CD1c-positive myeloid dendritic cell (primary cell): ENCODE results near the gene ADAMTS1.

Experiments used
- DNase-seq: peaks from one replicate; pipeline ENCODE4 v3.0.0-alpha.2; 2016; ENCODE audit errors: extremely low spot score

Gene ADAMTS1

DNA sequence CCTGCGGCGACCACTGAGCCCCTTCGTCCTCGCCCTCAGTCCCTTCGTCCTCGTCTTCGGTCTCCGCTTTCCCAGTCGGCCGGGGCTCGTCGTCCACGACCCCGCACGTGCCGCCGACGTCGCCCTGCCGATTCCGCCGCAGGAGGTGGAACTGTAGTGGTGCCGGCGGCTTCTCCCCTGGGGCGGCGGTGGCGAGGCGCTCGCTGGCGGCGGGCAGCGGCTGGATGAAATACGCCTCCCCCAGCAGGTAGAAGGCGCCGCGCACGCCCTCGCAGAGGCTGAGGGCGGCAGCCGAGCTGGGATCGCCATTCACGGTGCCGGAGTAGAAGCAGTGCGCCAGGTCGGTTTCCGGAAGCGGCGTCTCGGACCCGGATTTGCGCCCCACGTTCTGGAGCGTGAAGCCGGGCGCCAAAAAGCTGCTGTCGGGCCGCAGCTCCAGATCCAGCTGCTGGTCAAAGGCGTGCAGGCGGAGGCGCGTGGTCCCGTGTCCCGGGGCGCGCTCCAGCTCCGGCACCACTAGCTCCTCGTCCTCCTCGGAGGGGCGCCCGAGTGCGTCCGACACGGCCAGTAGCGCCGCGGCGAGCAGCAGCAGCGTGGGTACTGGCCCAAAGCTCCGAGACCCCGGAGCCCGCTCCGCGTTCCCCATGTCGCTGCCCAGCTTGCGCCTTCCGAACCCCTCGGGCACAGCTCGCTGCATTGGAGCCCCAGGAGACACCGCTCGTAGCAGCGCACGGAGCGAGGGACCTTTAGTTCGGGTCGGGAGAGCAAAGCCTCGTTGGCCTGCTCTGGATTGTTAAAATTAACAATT is 747 bp downstream of the ADAMTS1 start:
- no peak for DNase-seq

DNA sequence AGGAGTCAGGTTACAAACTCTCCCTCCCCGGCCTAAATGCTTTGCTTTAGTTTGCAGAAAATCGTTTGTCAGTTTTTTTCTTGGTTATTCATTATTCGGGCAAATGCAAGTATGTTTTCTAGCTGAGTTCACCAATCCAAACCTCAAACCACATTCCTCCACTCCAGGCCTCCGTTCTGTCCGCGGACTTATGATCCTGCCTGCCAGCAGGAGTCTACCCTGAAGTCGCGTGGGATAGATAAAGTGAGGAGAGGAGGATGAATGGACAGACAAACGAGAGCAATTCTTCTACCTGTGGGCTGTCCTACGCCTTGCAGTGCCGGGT is 1.3 kb downstream of the ADAMTS1 start:
- no peak for DNase-seq

DNA sequence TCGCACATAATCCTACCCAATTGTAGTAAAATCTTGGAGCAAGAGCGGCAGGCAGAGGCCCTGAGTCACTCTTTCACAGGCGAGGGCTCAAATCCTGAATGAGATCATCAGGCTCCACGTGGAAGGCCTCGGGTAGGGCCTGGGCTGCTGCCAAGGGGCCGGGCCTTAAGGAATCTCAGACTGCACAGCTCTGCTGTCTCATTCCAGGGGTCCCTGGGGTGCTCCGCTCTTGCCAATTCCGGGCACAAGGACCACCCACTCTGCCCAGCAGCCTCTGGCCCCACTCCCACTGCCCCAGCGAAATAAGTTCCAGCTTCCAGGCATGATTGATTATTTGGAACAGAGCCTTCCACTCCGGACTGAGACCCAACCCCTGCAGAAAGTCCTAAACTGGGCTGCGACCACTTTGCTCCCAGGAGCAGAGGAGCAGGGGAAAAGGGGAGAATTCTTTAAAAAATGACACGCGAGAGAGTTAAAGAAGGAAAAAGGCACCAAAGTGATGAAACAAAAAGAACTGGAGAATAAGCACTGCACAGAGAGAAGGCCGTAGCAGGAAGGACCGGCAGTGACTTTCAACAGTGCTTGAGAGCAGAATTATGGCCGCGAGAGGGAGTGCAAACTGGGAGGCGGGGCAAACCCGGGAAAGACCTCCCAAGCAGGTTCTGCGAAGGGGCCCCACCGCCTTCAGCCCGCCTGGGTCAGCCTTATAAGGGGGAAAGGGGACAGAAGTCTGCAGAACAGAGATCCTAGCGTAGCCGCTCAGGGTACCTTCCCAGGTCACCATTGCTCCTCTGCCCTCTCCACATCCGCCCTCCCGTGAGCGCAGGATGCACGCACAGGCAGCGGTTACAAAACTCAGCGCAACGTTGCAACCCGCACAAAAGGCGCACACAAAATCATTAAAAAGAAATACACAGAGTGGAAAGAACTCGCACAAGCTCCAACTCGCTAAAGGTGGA is 2.0 kb downstream of the ADAMTS1 start:
- DNase-seq = no peak

DNA sequence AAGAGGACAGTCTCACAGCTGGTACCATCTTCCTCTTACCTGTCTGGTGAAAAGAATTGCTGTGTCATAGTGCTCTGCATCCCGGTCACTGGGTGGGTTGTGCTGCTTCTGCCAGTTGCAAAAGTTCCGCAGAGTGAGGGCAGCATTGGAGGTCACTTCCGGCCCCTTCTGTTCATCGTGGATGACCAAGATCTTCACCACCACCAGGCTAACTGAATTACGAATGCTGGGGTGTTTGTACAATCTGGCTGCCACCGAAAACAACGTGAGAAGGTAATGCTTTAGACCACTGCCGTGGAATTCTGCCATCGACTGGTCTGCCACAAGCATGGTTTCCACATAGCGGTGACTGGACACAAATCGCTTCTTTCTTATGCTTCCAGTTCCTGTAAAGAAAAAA is 2.9 kb downstream of the ADAMTS1 start:
- no peak for DNase-seq

DNA sequence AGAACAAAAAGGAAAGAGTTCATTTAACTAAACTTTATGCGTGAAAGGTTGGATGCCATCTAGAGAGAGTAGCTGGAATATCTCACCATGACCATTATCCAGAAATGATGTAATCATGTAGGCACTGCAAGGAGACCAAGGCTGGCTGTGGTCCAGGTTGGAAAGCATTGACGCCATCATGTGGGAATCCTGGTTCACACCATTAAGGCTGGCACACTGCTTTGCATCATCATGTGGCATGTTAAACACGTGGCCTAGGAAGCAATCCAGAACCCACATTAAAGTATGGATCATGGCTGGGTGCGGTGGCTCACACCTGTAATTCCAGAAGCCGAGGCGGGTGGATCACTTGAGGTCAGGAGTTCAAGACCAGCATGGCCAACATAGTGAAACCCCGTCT is 4.3 kb downstream of the ADAMTS1 start:
- DNase-seq = no peak

DNA sequence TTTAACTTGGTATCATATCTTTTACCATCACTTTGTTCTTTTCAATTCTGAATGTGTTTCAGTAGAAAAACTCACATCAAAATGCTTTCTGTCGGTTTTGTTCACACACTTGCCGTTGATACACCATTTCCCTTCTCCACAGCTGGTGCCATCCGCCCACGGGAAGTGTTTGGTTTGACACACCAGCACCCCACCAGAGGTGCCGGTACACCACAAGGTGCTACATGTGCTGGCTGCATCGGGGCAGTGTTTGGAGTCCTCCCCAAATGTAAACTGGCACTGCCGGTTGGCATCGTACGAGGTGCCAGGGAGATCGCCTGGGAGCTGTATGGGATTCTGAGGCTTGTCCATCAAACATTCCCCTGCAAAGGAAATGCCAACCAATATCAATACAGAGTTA is 5.0 kb downstream of the ADAMTS1 start:
- DNase-seq = no peak

DNA sequence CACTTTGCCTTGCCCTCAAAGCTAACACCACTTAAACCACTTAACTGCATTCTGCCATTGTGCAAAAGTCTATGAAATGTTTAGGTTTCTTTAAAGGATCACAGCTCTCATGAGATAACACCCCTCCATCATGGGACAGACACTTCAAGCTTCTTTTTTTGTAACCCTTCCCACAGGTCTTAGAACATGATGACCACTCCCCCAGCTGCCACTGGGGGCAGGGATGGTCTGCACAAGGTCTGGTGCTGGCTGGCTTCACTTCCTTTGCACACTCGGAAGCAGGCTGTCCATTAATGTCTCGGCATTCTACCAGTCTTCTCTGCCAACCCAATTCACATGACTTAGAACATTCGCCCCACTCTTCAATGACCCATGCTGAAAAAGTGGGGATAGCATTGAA is 7.7 kb downstream of the ADAMTS1 start:
- no peak for DNase-seq

DNA sequence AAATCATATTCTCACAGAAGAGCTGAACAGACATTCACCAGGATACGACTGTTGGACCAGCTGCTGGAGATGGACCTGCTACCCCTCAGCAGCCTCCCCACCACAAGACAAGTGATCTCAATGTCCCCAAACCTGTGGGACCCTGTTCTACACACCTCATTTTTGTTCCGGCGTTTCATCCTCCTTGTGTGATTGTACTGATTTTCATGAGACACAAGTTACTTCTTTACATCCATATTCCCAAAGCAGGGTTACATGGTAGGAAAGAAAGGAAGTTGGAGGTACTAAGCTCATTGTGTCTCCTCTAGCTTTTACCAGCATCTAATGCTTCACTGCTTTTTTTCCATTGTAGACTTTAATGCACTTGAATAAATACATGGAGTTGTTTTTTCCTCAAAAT is 8.7 kb downstream of the ADAMTS1 start:
- no peak for DNase-seq

DNA sequence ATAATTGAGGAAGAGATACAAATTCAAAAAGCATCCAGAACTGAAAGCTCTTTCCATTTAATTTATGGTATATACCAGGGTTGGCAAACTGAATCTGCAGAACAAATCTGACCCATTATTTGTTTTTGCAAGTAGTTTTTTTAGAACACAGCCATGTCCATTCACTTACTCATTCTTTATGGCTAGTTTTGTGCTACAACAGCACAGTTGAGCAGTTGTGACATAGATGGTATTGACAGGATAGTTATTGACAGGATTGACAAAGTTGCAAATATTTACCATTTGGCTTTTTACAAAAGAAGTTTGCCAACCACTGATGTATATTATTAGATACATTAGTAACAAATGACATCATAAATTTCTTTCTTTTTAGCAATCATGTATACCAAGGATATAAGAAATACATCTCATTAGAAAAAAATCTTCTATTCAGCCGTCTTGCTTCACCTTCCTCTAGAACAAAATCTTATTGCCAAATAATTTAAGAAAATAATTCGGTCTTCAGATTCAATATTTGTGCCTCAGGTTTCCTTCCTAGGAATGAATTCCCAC is 9.4 kb downstream of the ADAMTS1 start:
- no peak for DNase-seq

DNA sequence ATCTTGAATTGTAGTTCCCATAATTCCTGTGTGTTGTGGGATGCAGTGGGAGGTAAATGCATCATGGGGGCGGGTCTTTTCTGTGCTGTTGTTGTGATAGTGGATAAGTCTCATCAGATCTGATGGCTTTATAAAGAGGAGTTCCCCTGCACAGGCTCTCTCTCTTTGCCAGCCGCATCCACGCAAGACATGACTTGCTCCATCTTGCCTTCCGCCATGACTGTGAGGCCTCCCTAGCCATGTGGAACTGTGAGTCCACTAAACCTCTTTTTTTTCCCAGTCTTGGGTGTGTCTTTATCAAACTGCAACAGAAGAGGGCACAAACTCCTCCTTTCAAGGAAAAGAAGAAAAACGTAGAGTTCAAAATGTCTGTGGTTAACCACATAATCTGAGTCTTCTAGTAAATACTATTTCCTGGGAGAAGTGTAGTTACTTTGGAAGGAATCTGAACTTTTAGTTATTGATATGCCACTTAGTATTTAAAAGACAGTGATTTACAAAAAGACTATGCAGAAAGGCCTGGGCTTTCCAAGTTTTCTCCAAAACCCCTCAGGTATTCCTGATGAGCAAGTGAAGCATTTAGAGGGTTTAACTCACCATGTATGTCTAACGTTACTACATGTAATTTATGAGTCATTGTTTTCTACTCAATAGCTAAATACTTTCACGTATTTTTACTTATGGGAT is 10.0 kb downstream of the ADAMTS1 start:
- no peak for DNase-seq

DNA sequence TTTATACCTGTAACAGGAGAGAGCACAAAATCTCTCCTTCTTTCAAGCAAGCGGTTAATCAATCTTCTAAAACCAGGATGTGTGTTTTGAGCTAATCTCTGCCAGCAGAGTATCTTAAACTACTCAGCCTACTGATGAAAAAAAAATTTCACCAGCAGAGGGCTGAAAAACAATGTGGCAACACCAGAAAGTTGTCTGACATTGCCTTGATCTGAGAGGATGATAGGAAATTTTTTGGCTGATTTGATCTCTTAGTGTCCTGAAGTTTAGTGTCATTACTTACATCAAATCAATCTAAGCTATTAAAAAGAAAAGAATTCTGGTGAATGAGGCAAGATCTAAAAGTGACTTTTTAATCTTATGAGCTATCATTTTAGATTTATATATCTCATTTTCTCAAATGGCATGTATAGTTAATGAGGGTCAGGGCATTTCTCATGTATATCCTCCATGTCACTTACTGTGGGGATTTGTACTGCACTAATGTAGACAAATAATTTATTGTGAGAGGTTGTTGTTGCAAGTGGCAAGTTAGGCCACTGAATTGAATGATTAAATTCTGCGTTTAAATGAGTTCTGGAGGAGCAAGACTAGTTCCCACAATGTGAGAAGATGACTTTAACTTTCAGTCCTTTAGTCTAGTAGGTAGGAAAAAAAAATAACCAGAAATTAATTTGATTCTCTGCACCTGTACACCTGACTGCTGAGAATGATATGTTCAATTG is 10.9 kb downstream of the ADAMTS1 start:
- no peak for DNase-seq

DNA sequence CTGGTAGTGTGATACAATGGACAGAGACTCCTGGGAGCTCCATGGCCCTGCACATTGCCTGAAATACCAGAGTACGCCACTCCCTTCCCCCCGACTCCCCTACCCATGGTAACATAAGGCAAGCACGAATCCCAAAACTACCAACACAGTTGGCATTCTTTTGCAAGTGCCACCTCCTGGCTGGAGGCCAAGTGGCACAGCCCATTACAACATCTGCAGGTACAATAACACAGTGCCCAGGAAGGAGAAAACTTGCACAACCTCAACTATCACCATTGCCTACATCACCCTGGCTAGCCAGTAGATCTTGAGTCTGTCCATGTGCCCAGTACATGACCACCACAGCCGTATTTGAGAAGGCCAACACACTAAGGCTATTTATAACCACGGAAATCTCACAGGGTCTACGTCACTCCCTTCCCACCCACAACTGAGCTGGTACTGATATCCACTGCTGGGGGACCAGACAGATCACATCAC is 11.7 kb downstream of the ADAMTS1 start:
- DNase-seq = no peak

DNA sequence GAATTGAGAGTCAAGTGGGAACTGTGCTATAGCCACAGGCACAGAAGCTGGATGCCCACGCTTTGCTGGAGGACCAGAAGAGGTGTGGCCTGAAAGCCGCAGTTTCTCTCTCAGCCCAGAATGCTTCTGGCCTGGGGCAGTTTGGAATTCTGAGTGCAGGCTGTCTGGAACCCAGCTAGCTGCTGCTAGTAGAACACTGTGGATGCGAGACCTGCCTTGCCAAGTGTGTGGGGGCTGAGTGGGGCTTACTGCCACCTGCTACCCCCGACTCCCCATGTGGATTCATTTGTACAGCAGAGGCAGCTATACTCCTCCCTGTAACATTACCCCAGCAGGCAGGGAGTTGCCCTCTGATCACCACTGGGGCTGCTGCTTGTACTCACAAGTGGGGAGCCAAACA is 12.2 kb downstream of the ADAMTS1 start:
- no peak for DNase-seq

DNA sequence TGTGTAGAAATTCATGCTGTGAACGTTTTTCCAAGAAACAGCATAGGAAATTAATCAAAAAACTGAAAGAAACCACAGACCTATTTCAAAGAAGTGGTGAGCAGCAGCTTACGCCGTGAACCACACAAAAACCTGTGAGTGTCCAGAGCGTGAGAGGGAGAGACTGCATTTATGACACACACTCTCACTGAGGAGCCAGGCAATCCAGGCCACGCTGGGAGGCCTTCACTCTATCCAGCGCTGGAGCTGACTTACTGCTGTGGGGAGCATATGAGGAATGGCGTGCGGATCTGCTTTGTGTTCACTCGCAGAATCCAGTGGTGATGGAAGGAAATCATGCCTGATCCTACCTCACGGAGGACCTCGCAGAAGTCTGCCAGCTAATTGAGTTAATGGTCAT is 12.7 kb downstream of the ADAMTS1 start:
- no peak for DNase-seq

DNA sequence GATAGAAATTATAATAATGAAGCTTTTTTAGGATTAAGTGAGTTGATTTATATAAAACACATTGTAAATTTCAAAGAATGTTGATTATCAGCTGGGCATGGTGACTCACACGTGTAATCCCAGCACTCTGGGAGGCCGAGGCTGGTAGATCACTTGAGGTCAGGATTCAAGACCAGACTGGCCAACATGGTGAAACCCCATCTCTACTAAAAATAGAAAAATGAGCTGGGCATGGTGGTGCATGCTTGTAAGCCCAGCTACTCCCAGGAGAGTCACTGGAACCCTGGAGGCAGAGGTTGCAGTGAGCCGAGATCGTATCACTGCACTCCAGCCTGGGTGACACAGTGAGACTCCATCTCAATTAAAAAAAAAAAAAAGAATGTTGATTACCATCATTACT is 18.4 kb downstream of the ADAMTS1 start:
- DNase-seq = no peak

DNA sequence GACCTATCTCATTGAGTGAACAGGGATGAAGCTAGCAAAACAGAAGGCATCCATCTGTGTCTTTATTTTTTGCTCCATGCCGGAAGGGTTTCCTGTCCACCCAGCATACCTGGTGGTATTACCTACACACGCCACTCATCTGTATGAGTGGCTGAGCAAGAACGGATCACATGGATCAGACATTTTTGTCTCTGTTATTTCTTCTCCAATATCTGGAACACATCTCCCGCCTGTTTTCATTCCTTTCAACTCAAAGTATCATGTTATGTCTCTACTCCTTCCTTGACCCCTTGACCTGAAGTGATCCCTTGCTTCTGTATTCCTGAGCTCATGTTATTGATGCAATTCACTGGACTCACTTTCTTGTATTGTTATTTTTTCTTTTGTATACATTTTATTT is 24.7 kb downstream of the ADAMTS1 start:
- DNase-seq = no peak

DNA sequence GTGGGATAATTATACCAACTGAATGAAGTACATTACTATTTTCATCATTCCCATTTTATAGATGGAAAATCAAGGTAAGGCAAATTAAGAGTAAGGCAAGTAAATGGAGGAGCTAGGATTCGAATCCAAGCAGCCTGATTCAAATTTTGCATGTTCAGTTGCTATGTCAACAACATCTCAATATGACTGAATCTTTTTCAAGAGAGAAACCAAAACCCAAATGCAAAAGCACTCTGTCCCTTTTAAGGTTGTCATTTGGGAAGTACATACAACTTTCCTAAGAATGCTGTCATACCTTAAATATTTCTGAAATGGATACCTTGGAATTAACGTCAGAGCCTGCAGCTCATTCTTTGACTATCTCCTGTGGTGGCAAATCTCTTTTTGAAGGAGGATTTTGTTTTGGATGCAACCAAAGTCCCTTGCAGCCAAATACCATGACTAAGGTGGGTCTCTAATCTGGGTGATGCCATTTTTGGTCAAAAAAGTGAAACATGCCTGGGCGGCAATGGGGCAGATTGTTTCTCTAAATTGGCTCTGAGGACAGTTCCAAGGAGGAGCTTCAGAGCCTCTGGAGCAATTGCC is 25.4 kb downstream of the ADAMTS1 start:
- DNase-seq = no peak

DNA sequence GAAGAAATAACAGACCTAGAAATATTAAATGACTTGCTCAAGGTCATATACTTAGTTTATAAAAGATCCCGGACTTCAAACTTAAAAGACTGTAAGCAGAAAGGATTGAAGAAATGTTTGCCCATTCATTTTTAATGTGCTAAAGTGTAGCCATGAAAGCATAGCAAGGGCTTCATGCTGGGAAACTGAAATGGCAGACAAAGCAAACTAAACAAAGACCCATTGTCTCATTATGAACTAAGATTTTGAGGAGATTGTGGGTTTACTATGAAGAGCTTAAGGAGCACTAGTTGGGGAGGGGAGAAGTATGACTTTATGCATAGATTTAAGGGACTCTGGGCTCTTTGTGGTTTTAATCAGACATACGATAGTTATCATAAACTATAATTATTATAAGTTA is 26.3 kb downstream of the ADAMTS1 start:
- no peak for DNase-seq

DNA sequence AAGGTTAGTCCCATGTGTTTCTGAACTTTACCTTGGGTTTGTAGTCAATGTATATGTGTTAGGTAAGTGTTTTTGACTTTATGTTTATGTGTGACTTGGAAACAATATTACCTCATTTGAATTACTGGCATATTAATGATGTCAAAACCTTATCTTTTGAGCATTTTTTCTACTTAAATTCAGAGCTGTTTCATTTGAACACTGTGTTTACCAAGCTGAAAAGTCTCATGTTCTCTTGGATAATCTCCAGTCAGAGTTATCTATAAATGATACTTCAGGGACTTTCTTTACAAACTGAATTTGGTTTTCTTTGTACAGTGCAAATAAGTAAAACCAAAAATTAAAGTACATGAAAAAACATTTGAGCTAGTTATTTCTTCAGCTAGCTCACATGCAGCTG is 30.0 kb downstream of the ADAMTS1 start:
- DNase-seq = no peak

DNA sequence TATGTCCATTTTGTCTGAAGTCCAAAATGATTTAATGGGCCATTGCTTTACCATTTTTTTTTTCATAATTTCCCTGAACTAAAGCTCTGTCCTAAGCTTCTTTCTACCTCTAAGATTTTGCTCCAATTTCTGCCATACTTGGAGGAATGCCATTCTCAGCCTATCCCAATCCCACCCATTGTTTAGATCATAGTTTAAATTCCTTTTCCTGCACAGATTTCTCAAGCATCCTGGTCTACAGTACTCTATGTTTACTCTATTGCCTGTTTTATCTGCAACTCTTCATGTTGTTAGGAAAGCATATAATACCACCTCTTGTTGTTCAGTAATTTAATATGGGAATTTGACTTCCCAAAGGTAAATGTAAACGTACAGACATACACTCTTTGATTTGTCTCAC is 30.8 kb downstream of the ADAMTS1 start:
- DNase-seq = no peak

DNA sequence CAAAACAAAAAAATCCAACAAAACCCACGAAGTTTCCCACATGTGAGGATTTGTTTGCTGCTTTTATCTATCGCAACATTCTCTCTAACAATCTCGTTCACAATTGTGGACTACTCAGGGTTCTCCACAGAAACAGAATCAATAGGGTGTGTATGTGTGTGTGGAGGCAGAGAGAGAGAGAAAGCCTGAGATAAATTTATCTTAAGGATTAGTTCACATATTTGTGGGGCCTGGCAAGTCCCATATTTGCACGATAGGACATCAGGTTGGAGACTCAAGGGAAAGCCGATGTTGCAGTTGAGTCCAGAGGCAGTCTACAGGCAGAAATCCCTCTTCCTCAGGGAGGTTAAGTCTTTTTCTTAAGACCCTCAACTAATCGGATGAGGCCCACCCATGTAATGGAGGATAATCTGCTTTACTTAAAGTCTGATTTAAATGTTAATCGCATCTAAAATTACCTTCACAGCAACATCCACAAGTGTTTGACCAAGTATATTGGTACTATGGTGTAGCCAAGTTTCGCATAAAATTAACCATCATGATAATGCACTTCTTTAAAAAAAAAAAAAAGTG is 31.7 kb downstream of the ADAMTS1 start:
- no peak for DNase-seq
